GM12878 (cell line): ENCODE measurements around the gene PHACTR1. TPM values are rescaled to one million over a fixed set of nuclear protein-coding genes. Genes with fewer than 3 reads are reported as not detected.

Source experiments
- BCL3 ChIP-seq: IDR thresholded peaks from 2 replicates; pipeline ENCODE4 v1.6.1; 2011; ENCODE audit warnings: borderline replicate concordance, low read depth, mild to moderate bottlenecking, moderate library complexity, low read length; ENCODE audit not compliant: insufficient read depth, poor library complexity, severe bottlenecking
- BRCA1 ChIP-seq: IDR thresholded peaks from 2 replicates; pipeline ENCODE4 v1.6.1; 2011; ENCODE audit warnings: low read depth, low read length, improper control_type of control experiment
- E2F4 ChIP-seq: IDR thresholded peaks from 2 replicates; pipeline ENCODE4 v1.6.1; 2012; ENCODE audit warnings: low read depth, low read length, improper control_type of control experiment
- FOS ChIP-seq: IDR thresholded peaks from 3 replicates; pipeline ENCODE4 v1.6.1; 2011; ENCODE audit warnings: borderline replicate concordance; ENCODE audit not compliant: insufficient read length; ENCODE audit errors: extremely low read depth
- IKZF2 ChIP-seq, 2 experiments: fragments of 450-650 bp; IDR thresholded peaks; 2 replicates each; pipeline ENCODE4 v1.6.1; 2017; ENCODE audit warnings: mild to moderate bottlenecking in 2 of 2, moderate library complexity in 2 of 2
- MEF2A ChIP-seq: IDR thresholded peaks from 2 replicates; pipeline ENCODE4 v1.6.1; 2011; ENCODE audit warnings: low read depth, mild to moderate bottlenecking, low read length, moderate library complexity; ENCODE audit not compliant: insufficient read depth
- POLR2A ChIP-seq: IDR thresholded peaks from 2 replicates; pipeline ENCODE4 v1.6.1; 2011; ENCODE audit warnings: low read depth, mild to moderate bottlenecking, low read length
- PRDM15 ChIP-seq: fragments of 450-650 bp; formaldehyde crosslinking; IDR thresholded peaks from 2 replicates; pipeline ENCODE4 v1.4.0; 2020; ENCODE audit warnings: mild to moderate bottlenecking, moderate library complexity
- RBBP5 ChIP-seq: fragments of 200-600 bp; sonication (generic); conservative IDR thresholded peaks from 2 replicates; pipeline ENCODE4 v1.6.1; 2016
- RELB ChIP-seq: fragments of 450-650 bp; IDR thresholded peaks from 2 replicates; pipeline ENCODE4 v1.6.1; 2017; ENCODE audit warnings: low read depth, mild to moderate bottlenecking, moderate library complexity
- REST ChIP-seq: IDR thresholded peaks from 2 replicates; pipeline ENCODE4 v1.6.1; 2012; ENCODE audit warnings: mild to moderate bottlenecking, low read depth, low read length
- SPI1 ChIP-seq: IDR thresholded peaks from 2 replicates; pipeline ENCODE4 v1.6.1; 2011; ENCODE audit warnings: low read depth, mild to moderate bottlenecking, low read length, moderate library complexity, borderline replicate concordance; ENCODE audit not compliant: insufficient read depth
- SREBF1 ChIP-seq: IDR thresholded peaks from 2 replicates; pipeline ENCODE4 v1.6.1; 2012; ENCODE audit warnings: mild to moderate bottlenecking, low read length
- SREBF2 ChIP-seq: IDR thresholded peaks from 2 replicates; pipeline ENCODE4 v1.6.1; 2012; ENCODE audit warnings: mild to moderate bottlenecking, low read length
- STAT3 ChIP-seq: IDR thresholded peaks from 2 replicates; pipeline ENCODE4 v1.6.1; 2011; ENCODE audit warnings: low read depth, low read length, improper control_type of control experiment
- TBL1XR1 ChIP-seq: IDR thresholded peaks from 2 replicates; pipeline ENCODE4 v1.6.1; 2012; ENCODE audit warnings: low read depth, low read length, improper control_type of control experiment
- ZBED1 ChIP-seq: IDR thresholded peaks from 2 replicates; pipeline ENCODE4 v1.6.1; 2016; ENCODE audit warnings: borderline replicate concordance
- ZNF274 ChIP-seq: IDR thresholded peaks from one replicate; pipeline ENCODE4 v1.8.0; 2011; ENCODE audit not compliant: insufficient read length, insufficient read depth
- polyA plus RNA-seq, 11 experiments: library from polyadenylated mRNA; depleted of rRNA in 4 of 11; unstranded in 6 of 11; stranded (reverse) in 5 of 11; fragments of >200 nt; fragmentation: Nextera tagmentation in 4 of 11; fragmentation: Illumina TruSeq in 1 of 11; extraction: Ambion mirVana in 4 of 11; extraction: Trizol in 1 of 11; gene quantifications; 1 replicate in 1 of 11; 2 replicates in 10 of 11; pipeline versions ENCODE4 v1.2.1 to v1.2.3, GENCODE V29; 2011 to 2016; ENCODE audit warnings: inconsistent platforms in 2 of 11, missing spikeins in 2 of 11, low read depth in 1 of 11
- total RNA-seq, 4 experiments: library from RNA; depleted of rRNA in 3 of 4; stranded (reverse); fragments of >200 nt in 3 of 4; fragmentation: Illumina TruSeq in 1 of 4; extraction: Trizol in 1 of 4; gene quantifications; 2 replicates each; pipeline versions ENCODE4 v1.2.1 to v1.2.3, GENCODE V29; 2013 to 2021

Gene PHACTR1
- total and polyA plus RNA-seq, 10 of the 15 experiments (the other 5 are each of a cell fraction or from before 2014, with no cell fraction given), result 34.2 to 94.6 (median 62.3) TPM

GRCh38 chr6:13302751-13303667, 586.4 kb downstream of the PHACTR1 start (continued):
- TF ChIP-seq FOS (no peak), E2F4 (no peak), BRCA1 (no peak), RELB (peak; percentile 57), STAT3 (no peak; the same call in 1 of the 2 replicates), SPI1 (no peak), IKZF2 (IDR thresholded peaks at IDR 0.05) (peak; percentile 76), PRDM15 (CRISPR knock-in tag) (no peak), TBL1XR1 (0 out of 2 replicates have a peak, but pooled peaks have one; percentile 28), RBBP5 (no peak), ZNF274 (no peak), POLR2A (no peak; the same call in 1 of the 2 replicates), SREBF1 (no peak), ZBED1 (peak; percentile 78; the same call in 1 of the 2 replicates), SREBF2 (no peak), BCL3 (peak; percentile 8), REST (no peak), MEF2A (no peak)
